ENCODE data around the gene IGSF6. TPM values are rescaled to one million over a fixed set of nuclear protein-coding genes. Genes with fewer than 3 reads are reported as not detected.

IGSF6 gene
- total and polyA plus RNA-seq, 2 experiments from 2014 or later, result 0.14 TPM; not detected in 1

DNA sequence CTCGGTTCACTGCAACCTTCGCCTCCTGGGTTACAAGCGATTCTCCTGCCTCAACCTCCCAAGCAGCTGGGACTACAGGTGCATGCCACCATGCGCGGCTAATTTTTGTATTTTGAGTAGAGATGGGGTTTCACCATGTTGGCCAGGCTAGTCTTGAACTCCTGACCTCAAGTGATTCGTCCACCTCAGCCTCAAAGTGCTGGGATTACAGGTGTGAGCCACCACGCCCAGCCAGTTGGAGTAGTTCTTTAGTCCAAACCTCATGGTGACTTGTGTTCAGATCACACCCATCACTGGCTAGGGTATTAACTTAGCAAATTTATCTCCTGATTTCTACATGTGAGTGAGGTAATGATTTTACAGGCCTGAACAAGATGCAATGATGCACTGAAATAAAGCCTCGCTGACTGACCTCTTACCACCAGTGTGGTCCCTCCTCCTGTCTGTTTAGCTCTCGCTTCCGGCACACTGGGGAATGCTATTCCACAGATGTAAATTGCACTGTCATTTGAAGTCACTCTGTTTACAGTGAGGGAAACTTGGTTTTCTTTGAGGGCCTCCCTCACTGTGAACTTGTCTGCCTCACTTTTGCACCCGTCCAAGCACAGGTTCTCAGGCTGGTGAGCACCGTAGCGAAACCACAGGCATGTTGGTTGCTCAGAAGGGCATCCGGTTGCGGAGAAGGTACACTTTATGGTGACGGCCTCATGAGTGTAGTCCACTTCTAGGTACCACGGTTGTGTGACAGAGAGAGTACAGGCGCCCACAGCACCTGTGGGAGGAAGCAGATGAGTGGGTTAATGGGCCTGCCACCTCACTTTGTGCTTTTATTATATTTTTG lies 5.5 kb downstream of the IGSF6 start:
- peaks cover 34% of the 10 kb centered on the region for H3K4me1 ChIP-seq (ENCODE audit: insufficient read depth)
- no peak overlapping the region for H2AFZ ChIP-seq
- H3K4me3 ChIP-seq, result no peak overlapping the region
- H3K36me3 ChIP-seq (ENCODE audit: low read depth), result no peaks in the 10 kb centered on the region
- in situ Hi-C loops (cut with MboI), result no loop called here
- peaks cover 100% of the 10 kb centered on the region for H3K79me2 ChIP-seq (ENCODE audit: insufficient read depth)
- no peak overlapping the region for H3K4me2 ChIP-seq (ENCODE audit: unreplicated experiment)
- no peak for DNase-seq
- no peaks in the 10 kb centered on the region for H3K27me3 ChIP-seq (replicated peaks; ENCODE audit: insufficient read depth)
- no peak overlapping the region for H3K9ac ChIP-seq
- no peaks in the 10 kb centered on the region for H4K20me1 ChIP-seq (ENCODE audit: insufficient read depth)
- H3K27ac ChIP-seq, result peak overlapping the region; percentile 73; the same call in 1 of the 2 replicates
- no peaks in the 10 kb centered on the region for H3K9me3 ChIP-seq (ENCODE audit: low read depth)
- no peaks in the 10 kb centered on the region for H3K9me2 ChIP-seq (ENCODE audit: insufficient read depth)
- H3F3A ChIP-seq (ENCODE audit: insufficient read depth), result peaks cover 12% of the 10 kb centered on the region; the same call in 1 of the 2 replicates
- WGBS, 2 experiments (ENCODE audit: low coverage in 1 of 2, low lambda C conversion rate in 2 of 2, missing lambda C conversion rate in 2 of 2), result 94 to 95% methylated on average over 18 of the region's 18 CpGs
- no peak for TF ChIP-seq EZH2phosphoT487 (IDR thresholded peaks at IDR 0.05; ENCODE audit: insufficient read depth, low read depth)
- TF ChIP-seq EZH2 (IDR thresholded peaks at IDR 0.05; ENCODE audit: insufficient read depth, poor library complexity, severe bottlenecking), result no peak

DNA sequence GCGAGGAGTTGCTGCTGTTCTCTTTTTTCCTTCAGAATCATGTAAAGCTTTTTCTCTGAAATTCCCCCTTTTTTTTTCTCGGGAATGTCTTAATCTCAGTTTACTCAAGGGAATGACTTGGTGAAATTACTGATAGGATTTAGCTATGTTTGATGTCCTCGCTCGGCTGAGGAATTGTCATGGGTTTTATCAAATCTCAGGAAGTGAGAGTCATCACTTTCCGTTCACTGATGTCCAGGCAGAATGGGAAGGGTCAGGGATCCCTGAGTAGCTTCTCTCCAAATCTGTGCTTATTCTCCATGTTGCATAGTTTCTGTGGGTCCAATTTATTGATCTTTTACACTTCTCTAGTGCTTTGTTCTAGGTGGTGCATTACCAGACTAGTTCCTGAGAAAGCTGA lies 6.3 kb downstream of the IGSF6 start:
- Histone ChIP-seq H3K4me1 (ENCODE audit: insufficient read depth) (peaks cover 42% of the 10 kb centered on the region), H4K20me1 (ENCODE audit: insufficient read depth) (no peaks in the 10 kb centered on the region), H2AFZ (no peak overlapping the region), H3K27me3 (replicated peaks; ENCODE audit: insufficient read depth) (no peaks in the 10 kb centered on the region), H3K36me3 (ENCODE audit: low read depth) (no peaks in the 10 kb centered on the region), H3K4me2 (ENCODE audit: unreplicated experiment) (peak overlapping the region; percentile 81), H3K9ac (peak overlapping the region; percentile 74), H3F3A (ENCODE audit: insufficient read depth) (peaks cover 21% of the 10 kb centered on the region; the same call in 1 of the 2 replicates), H3K9me3 (ENCODE audit: low read depth) (no peaks in the 10 kb centered on the region), H3K9me2 (ENCODE audit: insufficient read depth) (no peaks in the 10 kb centered on the region), H3K27ac (peak overlapping the region; percentile 73), H3K4me3 (peak overlapping the region; percentile 66), H3K79me2 (ENCODE audit: insufficient read depth) (peaks cover 100% of the 10 kb centered on the region)
- DNase-seq, result peak; percentile 41
- TF ChIP-seq EZH2phosphoT487 (IDR thresholded peaks at IDR 0.05; ENCODE audit: insufficient read depth, low read depth) (no peak), EZH2 (IDR thresholded peaks at IDR 0.05; ENCODE audit: insufficient read depth, poor library complexity, severe bottlenecking) (no peak)
- in situ Hi-C loops (cut with MboI), result no loop called here
- 57 to 64% methylated on average over 5 of the region's 5 CpGs for WGBS, 2 experiments (ENCODE audit: low coverage in 1 of 2, low lambda C conversion rate in 2 of 2, missing lambda C conversion rate in 2 of 2)

DNA sequence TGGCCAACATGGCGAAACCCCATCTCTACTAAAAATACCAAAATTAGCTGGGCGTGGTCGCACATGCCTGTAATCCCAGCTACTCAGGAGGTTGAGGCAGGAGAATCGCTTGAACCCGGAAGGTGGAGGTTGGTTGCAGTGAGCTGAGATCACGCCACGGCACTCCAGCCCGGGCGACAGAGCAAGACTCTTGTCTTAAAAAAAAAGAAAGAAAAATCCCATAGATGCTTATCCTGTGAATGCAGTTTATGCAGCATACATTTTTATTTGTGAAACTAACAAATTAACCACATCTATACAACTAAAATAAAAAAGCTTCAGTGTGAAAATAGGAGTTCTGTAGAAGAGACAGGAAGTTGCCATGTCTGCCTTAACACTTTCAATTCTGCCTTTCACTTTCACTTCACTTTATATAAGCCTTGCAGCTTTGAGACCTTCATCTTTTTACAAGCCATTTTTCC lies 7.1 kb downstream of the IGSF6 start:
- Histone ChIP-seq H3K9ac (peak overlapping the region; percentile 74), H3K27me3 (replicated peaks; ENCODE audit: insufficient read depth) (no peaks in the 10 kb centered on the region), H2AFZ (peak overlapping the region; percentile 55), H3K27ac (peak overlapping the region; percentile 73), H3K4me2 (ENCODE audit: unreplicated experiment) (peak overlapping the region; percentile 81), H3K9me2 (ENCODE audit: insufficient read depth) (no peaks in the 10 kb centered on the region), H3K36me3 (ENCODE audit: low read depth) (no peaks in the 10 kb centered on the region), H3K79me2 (ENCODE audit: insufficient read depth) (peaks cover 98% of the 10 kb centered on the region), H3K9me3 (ENCODE audit: low read depth) (no peaks in the 10 kb centered on the region), H3K4me1 (ENCODE audit: insufficient read depth) (peaks cover 46% of the 10 kb centered on the region), H3F3A (ENCODE audit: insufficient read depth) (peaks cover 24% of the 10 kb centered on the region; the same call in 1 of the 2 replicates), H4K20me1 (ENCODE audit: insufficient read depth) (no peaks in the 10 kb centered on the region), H3K4me3 (peak overlapping the region; percentile 66)
- in situ Hi-C loops (cut with MboI), result no loop called here
- WGBS, 2 experiments (ENCODE audit: low coverage in 1 of 2, low lambda C conversion rate in 2 of 2, missing lambda C conversion rate in 2 of 2), result 57 to 58% methylated on average over 9 of the region's 9 CpGs
- peak; percentile 60 for DNase-seq
- TF ChIP-seq EZH2phosphoT487 (IDR thresholded peaks at IDR 0.05; ENCODE audit: insufficient read depth, low read depth), result no peak
- no peak for TF ChIP-seq EZH2 (IDR thresholded peaks at IDR 0.05; ENCODE audit: insufficient read depth, poor library complexity, severe bottlenecking)

DNA sequence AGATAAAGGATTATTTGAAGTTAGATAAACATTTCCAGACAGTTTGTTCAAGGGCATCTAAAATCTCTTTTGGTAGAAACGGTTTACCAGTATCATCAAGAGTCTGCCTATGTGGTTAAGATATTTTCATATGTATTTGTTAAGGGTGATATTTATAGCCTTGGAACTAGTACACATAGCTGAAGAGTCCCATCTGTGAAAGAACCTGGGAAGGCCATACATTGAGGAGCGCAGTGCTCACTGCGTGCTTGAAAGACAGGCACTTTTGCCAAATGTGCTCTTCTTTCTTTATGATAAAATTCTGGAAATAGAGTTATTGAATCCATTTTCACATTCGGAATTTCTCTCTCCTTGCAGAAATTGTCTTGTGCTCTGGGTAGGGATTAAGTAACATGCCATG lies 7.7 kb downstream of the IGSF6 start:
- no peaks in the 10 kb centered on the region for H3K36me3 ChIP-seq (ENCODE audit: low read depth)
- peak overlapping the region; percentile 74 for H3K9ac ChIP-seq
- no peaks in the 10 kb centered on the region for H3K9me2 ChIP-seq (ENCODE audit: insufficient read depth)
- WGBS, 2 experiments (ENCODE audit: low coverage in 1 of 2, low lambda C conversion rate in 2 of 2, missing lambda C conversion rate in 2 of 2), result 95 to 96% methylated on average over 4 of the region's 4 CpGs
- peak overlapping the region; percentile 66 for H3K4me3 ChIP-seq
- peaks cover 52% of the 10 kb centered on the region for H3K4me1 ChIP-seq (ENCODE audit: insufficient read depth)
- H2AFZ ChIP-seq, result peak overlapping the region; percentile 55
- TF ChIP-seq EZH2 (IDR thresholded peaks at IDR 0.05; ENCODE audit: insufficient read depth, poor library complexity, severe bottlenecking) (no peak), EZH2phosphoT487 (IDR thresholded peaks at IDR 0.05; ENCODE audit: insufficient read depth, low read depth) (no peak)
- peaks cover 24% of the 10 kb centered on the region; the same call in 1 of the 2 replicates for H3F3A ChIP-seq (ENCODE audit: insufficient read depth)
- peak overlapping the region; percentile 81 for H3K4me2 ChIP-seq (ENCODE audit: unreplicated experiment)
- peak overlapping the region; percentile 73 for H3K27ac ChIP-seq
- in situ Hi-C loops (cut with MboI), result no loop called here
- H3K27me3 ChIP-seq (replicated peaks; ENCODE audit: insufficient read depth), result no peaks in the 10 kb centered on the region
- peaks cover 98% of the 10 kb centered on the region for H3K79me2 ChIP-seq (ENCODE audit: insufficient read depth)
- DNase-seq, result no peak
- H3K9me3 ChIP-seq (ENCODE audit: low read depth), result no peaks in the 10 kb centered on the region
- no peaks in the 10 kb centered on the region for H4K20me1 ChIP-seq (ENCODE audit: insufficient read depth)
